ENCODE data around the gene C1GALT1C1. TPM values are rescaled to one million over a fixed set of nuclear protein-coding genes. Genes with fewer than 3 reads are reported as not detected.

C1GALT1C1 gene
- total RNA-seq, 1 experiment from 2014 or later: 10.2 TPM

- Histone ChIP-seq H3K27me3 (replicated peaks; ENCODE audit: insufficient read depth, low read depth, low read length, poor library complexity) (no peaks in the 10 kb centered on the region), H3K4me1 (ENCODE audit: insufficient read depth, low read length, poor library complexity, severe bottlenecking) (no peaks in the 10 kb centered on the region), H3K27ac (ENCODE audit: low read depth, low read length, poor library complexity, severe bottlenecking) (no peak overlapping the region), H3K9me3 (ENCODE audit: low read depth, low read length, poor library complexity, severe bottlenecking) (no peaks in the 10 kb centered on the region), H3K36me3 (ENCODE audit: insufficient read depth, low read length, poor library complexity, severe bottlenecking) (no peaks in the 10 kb centered on the region), H3K4me3 (ENCODE audit: low read depth, low read length, poor library complexity, severe bottlenecking) (no peak overlapping the region)
- TF ChIP-seq EZH2 (IDR thresholded peaks at IDR 0.05; ENCODE audit: borderline replicate concordance, low read depth, low read length, poor library complexity, severe bottlenecking) (no peak), CTCF (conservative IDR thresholded peaks at IDR 0.05; ENCODE audit: low read depth, low read length) (no peak)
- CTCF ChIA-PET: no interaction called here
- BruUV-seq (replicated peaks): no TSS peak
- POLR2A ChIA-PET (ENCODE audit: low non-redundant PET): no interaction called here
- DNase-seq (ENCODE audit: low spot score): no peak
- intact Hi-C loops (cut with micrococcal nuclease; ENCODE audit: unreplicated experiment): no loop called here
Measured at GRCh38 chrX:120638619-120639018, 8.8 kb upstream of the C1GALT1C1 start.

GRCh38 chrX:120625371-120625770 is 4.5 kb downstream of the C1GALT1C1 start:
- intact Hi-C loops (cut with micrococcal nuclease; ENCODE audit: unreplicated experiment): no loop called here
- CTCF ChIA-PET: no interaction called here
- H3K4me1 ChIP-seq (ENCODE audit: insufficient read depth, low read length, poor library complexity, severe bottlenecking): no peaks in the 10 kb centered on the region
- BruUV-seq (replicated peaks): no TSS peak
- no peaks in the 10 kb centered on the region for H3K9me3 ChIP-seq (ENCODE audit: low read depth, low read length, poor library complexity, severe bottlenecking)
- no peaks in the 10 kb centered on the region for H3K27me3 ChIP-seq (replicated peaks; ENCODE audit: insufficient read depth, low read depth, low read length, poor library complexity)
- DNase-seq (ENCODE audit: low spot score): no peak
- no peak for TF ChIP-seq EZH2 (IDR thresholded peaks at IDR 0.05; ENCODE audit: borderline replicate concordance, low read depth, low read length, poor library complexity, severe bottlenecking)
- TF ChIP-seq CTCF (conservative IDR thresholded peaks at IDR 0.05; ENCODE audit: low read depth, low read length): no peak
- POLR2A ChIA-PET (ENCODE audit: low non-redundant PET): no interaction called here
- H3K27ac ChIP-seq (ENCODE audit: low read depth, low read length, poor library complexity, severe bottlenecking): no peak overlapping the region
- no peak overlapping the region for H3K4me3 ChIP-seq (ENCODE audit: low read depth, low read length, poor library complexity, severe bottlenecking)
- no peaks in the 10 kb centered on the region for H3K36me3 ChIP-seq (ENCODE audit: insufficient read depth, low read length, poor library complexity, severe bottlenecking)

- Histone ChIP-seq H3K27ac (ENCODE audit: low read depth, low read length, poor library complexity, severe bottlenecking) (no peak overlapping the region), H3K4me1 (ENCODE audit: insufficient read depth, low read length, poor library complexity, severe bottlenecking) (no peaks in the 10 kb centered on the region), H3K27me3 (replicated peaks; ENCODE audit: insufficient read depth, low read depth, low read length, poor library complexity) (no peaks in the 10 kb centered on the region), H3K36me3 (ENCODE audit: insufficient read depth, low read length, poor library complexity, severe bottlenecking) (no peaks in the 10 kb centered on the region), H3K4me3 (ENCODE audit: low read depth, low read length, poor library complexity, severe bottlenecking) (no peak overlapping the region), H3K9me3 (ENCODE audit: low read depth, low read length, poor library complexity, severe bottlenecking) (no peaks in the 10 kb centered on the region)
- intact Hi-C loops (cut with micrococcal nuclease; ENCODE audit: unreplicated experiment): no loop called here
- BruUV-seq (replicated peaks): no TSS peak
- POLR2A ChIA-PET (ENCODE audit: low non-redundant PET): no interaction called here
- TF ChIP-seq EZH2 (IDR thresholded peaks at IDR 0.05; ENCODE audit: borderline replicate concordance, low read depth, low read length, poor library complexity, severe bottlenecking) (no peak), CTCF (conservative IDR thresholded peaks at IDR 0.05; ENCODE audit: low read depth, low read length) (no peak)
- no peak for DNase-seq (ENCODE audit: low spot score)
- CTCF ChIA-PET: interaction anchor here (0.5 kb wide), 1 partner anchor 96 kb away, joined by 4 read pairs; no protein-coding TSS in a partner anchor
Measured at GRCh38 chrX:120617996-120618630, 11.7 kb downstream of the C1GALT1C1 start.
